Activated CD4-positive, alpha-beta T cell treated with anti-CD3 and anti-CD28 coated beads for 24 hours (primary cell): ENCODE data around the gene ARHGAP33.
"Not testable (repeated sequence)": the region's sequence is repeated elsewhere in the genome, so short reads cannot be mapped to it uniquely, and the experiment has no call there.

Experiments used
- DNase-seq, 2 donors: peaks; one replicate each; pipeline ENCODE4 v3.0.0-alpha.2; 2020; ENCODE audit warnings: low read depth in 2 of 2

The ARHGAP33 gene

DNA sequence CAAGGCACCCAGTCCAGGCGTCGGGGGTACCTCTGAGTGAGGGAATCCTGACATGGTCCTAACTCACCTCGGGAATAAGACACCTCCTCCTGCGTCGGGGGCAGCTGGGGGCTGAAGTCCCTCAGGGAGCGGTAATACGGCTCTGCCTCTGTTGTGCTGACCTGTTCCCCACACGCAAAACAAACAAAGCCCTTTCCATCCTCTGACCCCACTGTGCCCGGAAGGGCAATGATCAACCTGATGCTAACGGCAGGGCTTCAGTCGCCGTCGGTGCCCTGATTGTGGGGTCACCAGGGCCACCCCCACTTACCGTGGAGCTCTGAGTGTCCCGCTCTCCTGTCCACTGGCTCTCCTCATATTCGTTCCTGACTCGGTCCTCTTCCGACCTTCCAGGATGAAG lies 55.6 kb downstream of the ARHGAP33 start:
- no peak for DNase-seq

DNA sequence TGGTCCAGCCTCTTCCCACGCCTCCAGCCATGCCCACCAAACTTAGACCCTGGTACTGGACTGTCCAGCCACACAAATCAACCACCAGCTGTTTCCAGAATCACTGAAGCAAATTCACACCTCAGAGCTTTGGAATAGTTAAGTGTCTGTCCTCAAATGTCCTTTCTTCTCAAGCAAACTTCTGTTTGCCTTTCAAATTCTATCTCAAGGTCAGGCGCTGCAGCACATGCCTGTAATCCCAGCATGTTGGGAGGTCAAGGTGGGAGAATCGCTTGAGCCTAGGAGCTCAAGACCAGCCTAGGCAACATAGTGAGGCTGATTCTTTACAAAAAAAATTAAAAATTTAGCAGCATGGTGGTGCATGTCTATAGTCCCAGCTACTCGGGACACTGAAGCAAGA lies 56.7 kb downstream of the ARHGAP33 start:
- no peak for DNase-seq

- no peak for DNase-seq
Observed at GRCh38 chr19:35833972-35834371, 58.6 kb downstream of the ARHGAP33 start.

GRCh38 chr19:35836096-35836495 lies 60.7 kb downstream of the ARHGAP33 start:
- not testable (repeated sequence) for DNase-seq
